Breast epithelium (tissue), 4 donors: ENCODE measurements around the gene HMX3. TPM values are rescaled to one million over a fixed set of nuclear protein-coding genes. Genes with fewer than 3 reads are reported as not detected.
A peak's percentile ranks its signal among the peaks of the same experiment; 100 is the strongest.

Experiments used
- DNase-seq, 2 donors: peaks; one replicate each; pipeline ENCODE4 v3.0.0-alpha.2; 2019; ENCODE audit warnings: low spot score in 2 of 2
- H3K27ac ChIP-seq, 2 donors: fragments of 200-600 bp; sonication (generic) in 1 of 2; one replicate each; pipeline ENCODE4 v1.5.1; 2016 to 2019; ENCODE audit warnings: mild to moderate bottlenecking in 1 of 2
- H3K27me3 ChIP-seq, 2 donors: fragments of 200-600 bp; sonication (generic) in 1 of 2; one replicate each; pipeline versions ENCODE4 v1.5.1 to v1.6.0; 2017 to 2019; ENCODE audit warnings: control low read depth in 1 of 2, mild to moderate bottlenecking in 1 of 2
- H3K36me3 ChIP-seq: fragments of 200-600 bp; one replicate; pipeline ENCODE4 v1.5.1; 2019
- H3K4me1 ChIP-seq, 2 donors: fragments of 200-600 bp; sonication (generic); one replicate each; pipeline ENCODE4 v1.5.1; 2016 to 2019; ENCODE audit warnings: control low read depth in 1 of 2
- H3K4me3 ChIP-seq, 3 donors: fragments of 200-600 bp; sonication (generic); 1 replicate in 2 of 3; 2 replicates in 1 of 3; pipeline ENCODE4 v1.5.1; 2016 to 2019; ENCODE audit warnings: mild to moderate bottlenecking in 3 of 3, moderate library complexity in 2 of 3
- H3K9me3 ChIP-seq, 2 donors: fragments of 200-600 bp; sonication (generic) in 1 of 2; one replicate each; pipeline ENCODE4 v1.5.1; 2016 to 2019; ENCODE audit warnings: control low read depth in 1 of 2
- POLR2A ChIP-seq: fragments of 450-650 bp; IDR thresholded peaks from one replicate; pipeline ENCODE4 v1.6.1; 2016; ENCODE audit warnings: antibody characterized with exemption, mild to moderate bottlenecking, moderate library complexity
- POLR2AphosphoS5 ChIP-seq, 3 donors: sonication (generic); formaldehyde crosslinking; IDR thresholded peaks; one replicate each; pipeline ENCODE4 v1.6.1; 2017; ENCODE audit warnings: antibody characterized with exemption in 3 of 3
- intact Hi-C: fragments of 100-400 bp; cut with DNase I; formaldehyde crosslinking; loops from one replicate; pipeline ENCODE4 v1.15.1; 2023; ENCODE audit warnings: low total_unique reads
- total RNA-seq, 3 donors: library from RNA; depleted of rRNA; stranded (reverse); fragments of >200 nt; gene quantifications; one replicate each; pipeline ENCODE4 v1.1.0, GENCODE V29; 2016
- TF ChIP-seq, protein P1 (sequence below), 3 donors: fragments of 450-650 bp; IDR thresholded peaks; one replicate each; pipeline ENCODE4 v1.5.1; 2016 to 2017; ENCODE audit warnings: antibody characterized with exemption in 3 of 3, mild to moderate bottlenecking in 3 of 3, moderate library complexity in 3 of 3

The HMX3 gene
- total RNA-seq, 3 donors from 2014 or later = not detected

GRCh38 chr10:123129618-123130271 lies 6.0 kb upstream of the HMX3 start:
- H3K36me3 ChIP-seq = no peaks in the 10 kb centered on the region
- H3K9me3 ChIP-seq = peaks cover 0 to 9% of the 10 kb centered on the region in 2 donors
- DNase-seq = no peak
- H3K27ac ChIP-seq = no peak overlapping the region
- intact Hi-C loops = loop anchor here (10.0 kb wide), 1 partner anchor 425 kb away; no protein-coding TSS in a partner anchor
- TF ChIP-seq, protein P1, sequence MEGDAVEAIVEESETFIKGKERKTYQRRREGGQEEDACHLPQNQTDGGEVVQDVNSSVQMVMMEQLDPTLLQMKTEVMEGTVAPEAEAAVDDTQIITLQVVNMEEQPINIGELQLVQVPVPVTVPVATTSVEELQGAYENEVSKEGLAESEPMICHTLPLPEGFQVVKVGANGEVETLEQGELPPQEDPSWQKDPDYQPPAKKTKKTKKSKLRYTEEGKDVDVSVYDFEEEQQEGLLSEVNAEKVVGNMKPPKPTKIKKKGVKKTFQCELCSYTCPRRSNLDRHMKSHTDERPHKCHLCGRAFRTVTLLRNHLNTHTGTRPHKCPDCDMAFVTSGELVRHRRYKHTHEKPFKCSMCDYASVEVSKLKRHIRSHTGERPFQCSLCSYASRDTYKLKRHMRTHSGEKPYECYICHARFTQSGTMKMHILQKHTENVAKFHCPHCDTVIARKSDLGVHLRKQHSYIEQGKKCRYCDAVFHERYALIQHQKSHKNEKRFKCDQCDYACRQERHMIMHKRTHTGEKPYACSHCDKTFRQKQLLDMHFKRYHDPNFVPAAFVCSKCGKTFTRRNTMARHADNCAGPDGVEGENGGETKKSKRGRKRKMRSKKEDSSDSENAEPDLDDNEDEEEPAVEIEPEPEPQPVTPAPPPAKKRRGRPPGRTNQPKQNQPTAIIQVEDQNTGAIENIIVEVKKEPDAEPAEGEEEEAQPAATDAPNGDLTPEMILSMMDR (IDR thresholded peaks at IDR 0.05) = no peak
- TF ChIP-seq POLR2A (no peak), POLR2AphosphoS5 (IDR thresholded peaks at IDR 0.05) (no peak)
- H3K4me3 ChIP-seq = no peak overlapping the region
- H3K27me3 ChIP-seq = peaks cover 3 to 85% of the 10 kb centered on the region in 2 donors
- peaks cover 0 to 5% of the 10 kb centered on the region in 2 donors for H3K4me1 ChIP-seq

- intact Hi-C loops = loop anchor here (10.0 kb wide), 1 partner anchor 422 kb away; no protein-coding TSS in a partner anchor
- Histone ChIP-seq H3K27ac (no peak overlapping the region), H3K27me3 (peaks cover 21 to 98% of the 10 kb centered on the region in 2 donors), H3K4me1 (peaks cover 10 to 16% of the 10 kb centered on the region in 2 donors), H3K36me3 (no peaks in the 10 kb centered on the region), H3K9me3 (peaks cover 0 to 7% of the 10 kb centered on the region in 2 donors), H3K4me3 (peak overlapping the region in 1 of 3 donors; percentile 44)
- TF ChIP-seq POLR2AphosphoS5 (IDR thresholded peaks at IDR 0.05) (no peak), POLR2A (no peak)
- TF ChIP-seq, protein P1 (IDR thresholded peaks at IDR 0.05) = peak; percentile 77 to 90 (median 78)
- DNase-seq = peak; percentile 70 to 88
Observed at GRCh38 chr10:123132576-123133477, 2.9 kb upstream of the HMX3 start.

GRCh38 chr10:123133541-123134342 lies 2.0 kb upstream of the HMX3 start:
- Histone ChIP-seq H3K4me3 (peak overlapping the region in 1 of 3 donors; percentile 68), H3K9me3 (no peaks in the 10 kb centered on the region), H3K27ac (no peak overlapping the region), H3K4me1 (peaks cover 10 to 16% of the 10 kb centered on the region in 2 donors), H3K27me3 (peaks cover 21 to 98% of the 10 kb centered on the region in 2 donors), H3K36me3 (no peaks in the 10 kb centered on the region)
- DNase-seq = no peak
- TF ChIP-seq, protein P1 (IDR thresholded peaks at IDR 0.05) = no peak
- TF ChIP-seq POLR2AphosphoS5 (IDR thresholded peaks at IDR 0.05) = no peak
- no peak for TF ChIP-seq POLR2A
- intact Hi-C loops = loop anchor here (10.0 kb wide), 1 partner anchor 421 kb away; no protein-coding TSS in a partner anchor

DNA sequence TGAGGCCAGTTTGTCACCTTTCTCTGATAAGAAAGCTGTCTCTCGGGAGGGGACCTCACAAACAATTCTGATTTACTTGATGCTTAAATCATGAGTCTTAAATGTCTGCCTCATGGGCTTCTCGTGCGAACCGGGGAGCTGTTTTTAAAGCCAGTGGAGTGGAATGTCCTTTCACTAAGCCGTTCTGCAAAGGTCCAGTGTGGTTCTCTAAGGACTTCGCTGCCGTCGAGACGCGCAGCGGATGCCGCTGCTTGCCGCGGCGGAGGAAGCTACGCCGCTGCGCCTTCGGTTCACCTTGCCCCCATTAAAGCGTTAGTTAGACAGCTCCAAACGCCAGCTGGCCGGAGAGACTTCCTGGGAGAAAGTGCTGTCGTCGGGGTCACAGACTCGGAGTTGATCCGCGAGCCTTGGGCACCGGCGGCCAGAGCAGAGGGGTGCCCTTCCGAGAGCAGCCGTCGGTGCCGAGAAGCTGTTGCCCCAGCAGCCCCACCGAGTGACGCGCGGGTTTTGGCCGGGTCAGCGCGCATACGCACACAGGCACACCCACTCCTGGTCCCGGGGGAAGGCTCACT lies 1.3 kb upstream of the HMX3 start:
- Histone ChIP-seq H3K27ac (no peak overlapping the region), H3K27me3 (peaks cover 21 to 98% of the 10 kb centered on the region in 2 donors), H3K4me3 (peak overlapping the region in 1 of 3 donors; percentile 68), H3K36me3 (no peaks in the 10 kb centered on the region), H3K4me1 (peaks cover 10 to 16% of the 10 kb centered on the region in 2 donors), H3K9me3 (no peaks in the 10 kb centered on the region)
- intact Hi-C loops = loop anchor here (10.0 kb wide), 1 partner anchor 420 kb away; no protein-coding TSS in a partner anchor
- TF ChIP-seq POLR2A (no peak), POLR2AphosphoS5 (IDR thresholded peaks at IDR 0.05) (no peak)
- TF ChIP-seq, protein P1 (IDR thresholded peaks at IDR 0.05) = no peak
- DNase-seq = no peak
